Mesenchymal stem cell (in vitro differentiated cells and primary cell): ENCODE data around the gene DCTN2.

Experiments used
- DNase-seq: peaks from one replicate; pipeline ENCODE4 v3.0.0-alpha.2; 2013
- H2AFZ ChIP-seq: one replicate; pipeline ENCODE4 v1.6.1; 2013; ENCODE audit warnings: low read depth, mild to moderate bottlenecking, control low read depth, inconsistent platforms, low read length, moderate library complexity
- H2AK5ac ChIP-seq: 2 replicates; pipeline ENCODE4 v1.6.1; 2013; ENCODE audit warnings: low read length, moderate library complexity, mild to moderate bottlenecking, inconsistent platforms; ENCODE audit not compliant: severe bottlenecking
- H2BK120ac ChIP-seq: one replicate; pipeline ENCODE4 v1.6.1; 2013; ENCODE audit warnings: low read depth, mild to moderate bottlenecking, inconsistent platforms, low read length, moderate library complexity
- H2BK12ac ChIP-seq, 2 experiments: one replicate each; pipeline ENCODE4 v1.6.1; 2013; ENCODE audit warnings: inconsistent platforms in 2 of 2, low read length in 2 of 2, mild to moderate bottlenecking in 2 of 2, moderate library complexity in 2 of 2, control low read depth in 1 of 2
- H2BK15ac ChIP-seq: one replicate; pipeline ENCODE4 v1.6.1; 2013; ENCODE audit warnings: mild to moderate bottlenecking, low read depth, inconsistent platforms; ENCODE audit not compliant: poor library complexity, severe bottlenecking
- H2BK5ac ChIP-seq: 2 replicates; pipeline ENCODE4 v1.6.1; 2013; ENCODE audit warnings: low read depth, mild to moderate bottlenecking, low read length, control low read depth, inconsistent platforms; ENCODE audit not compliant: poor library complexity, severe bottlenecking
- H3K14ac ChIP-seq, 2 experiments: one replicate each; pipeline ENCODE4 v1.6.1; 2013; ENCODE audit warnings: inconsistent platforms in 2 of 2, low read length in 2 of 2, control low read depth in 1 of 2, mild to moderate bottlenecking in 1 of 2, moderate library complexity in 1 of 2
- H3K18ac ChIP-seq, 2 experiments: one replicate each; pipeline ENCODE4 v1.6.1; 2013; ENCODE audit warnings: inconsistent platforms in 2 of 2, low read length in 2 of 2, control low read depth in 1 of 2, low read depth in 1 of 2, mild to moderate bottlenecking in 1 of 2
- H3K23ac ChIP-seq, 2 experiments: one replicate each; pipeline ENCODE4 v1.6.1; 2013; ENCODE audit warnings: inconsistent platforms in 2 of 2, low read length in 2 of 2, mild to moderate bottlenecking in 2 of 2, moderate library complexity in 2 of 2, control low read depth in 1 of 2
- H3K27ac ChIP-seq: 2 replicates; pipeline ENCODE4 v1.5.1; 2013; ENCODE audit warnings: mild to moderate bottlenecking, moderate library complexity, low read length, control low read depth, inconsistent platforms; ENCODE audit not compliant: poor library complexity, severe bottlenecking
- H3K27me3 ChIP-seq, 2 experiments: 2 replicates each; pipeline versions ENCODE4 v1.6.1 to v1.7.0; 2013; ENCODE audit warnings: low read length in 2 of 2, mild to moderate bottlenecking in 2 of 2, moderate library complexity in 2 of 2, control low read depth in 1 of 2, inconsistent platforms in 1 of 2; ENCODE audit not compliant: control insufficient read depth in 1 of 2, insufficient read depth in 1 of 2
- H3K36me3 ChIP-seq, 2 experiments: 2 replicates each; pipeline versions ENCODE4 v1.6.1 to v1.7.0; 2013; ENCODE audit warnings: low read length in 2 of 2, control low read depth in 1 of 2, inconsistent platforms in 1 of 2, low read depth in 1 of 2, mild to moderate bottlenecking in 1 of 2; ENCODE audit not compliant: insufficient read depth in 2 of 2, control insufficient read depth in 1 of 2
- H3K4ac ChIP-seq, 2 experiments: one replicate each; pipeline ENCODE4 v1.6.1; 2013; ENCODE audit warnings: inconsistent platforms in 2 of 2, low read length in 2 of 2, mild to moderate bottlenecking in 2 of 2, moderate library complexity in 2 of 2, control low read depth in 1 of 2, low read depth in 1 of 2
- H3K4me1 ChIP-seq: 2 replicates; pipeline ENCODE4 v1.6.1; 2013; ENCODE audit warnings: low read depth, low read length, control low read depth; ENCODE audit not compliant: control insufficient read depth, insufficient read depth
- H3K4me2 ChIP-seq: 2 replicates; pipeline ENCODE4 v1.6.1; 2013; ENCODE audit warnings: low read length, mild to moderate bottlenecking, inconsistent platforms; ENCODE audit not compliant: poor library complexity, severe bottlenecking
- H3K4me3 ChIP-seq, 2 experiments: 2 replicates each; pipeline versions ENCODE4 v1.5.1 to v1.7.0; 2013; ENCODE audit warnings: low read length in 2 of 2, mild to moderate bottlenecking in 2 of 2, control low read depth in 1 of 2, low read depth in 1 of 2; ENCODE audit not compliant: insufficient read depth in 1 of 2
- H3K79me1 ChIP-seq: replicated peaks from 2 replicates; pipeline ENCODE4 v1.6.1; 2013; ENCODE audit warnings: mild to moderate bottlenecking, control low read depth, low read length, inconsistent platforms; ENCODE audit not compliant: poor library complexity, severe bottlenecking
- H3K9ac ChIP-seq: 2 replicates; pipeline ENCODE4 v1.7.0; 2013; ENCODE audit warnings: mild to moderate bottlenecking, low read length, moderate library complexity
- H3K9me3 ChIP-seq: 2 replicates; pipeline ENCODE4 v1.7.0; 2013; ENCODE audit warnings: mild to moderate bottlenecking, low read length; ENCODE audit not compliant: control insufficient read depth
- H4K8ac ChIP-seq: one replicate; pipeline ENCODE4 v1.6.1; 2013; ENCODE audit warnings: inconsistent platforms, mild to moderate bottlenecking, low read length, moderate library complexity
- H4K91ac ChIP-seq: one replicate; pipeline ENCODE4 v1.6.1; 2013; ENCODE audit warnings: mild to moderate bottlenecking, low read length, inconsistent platforms
- WGBS: methylation state at CpG from one replicate; pipeline ENCODE4 v1.1.7; 2013; ENCODE audit warnings: mixed read lengths; 5-methylcytosine and 5-hydroxymethylcytosine counted together
- small RNA-seq: library from polyadenylated mRNA; stranded (forward); fragments of <200 nt; extraction: miRNeasy Mini kit (QIAGEN cat#:217004); gene quantifications from one replicate; pipeline ENCODE3, GENCODE V24; 2013; ENCODE audit warnings: low read depth

The DCTN2 gene

GRCh38 chr12:57481671-57482070 is 65.3 kb downstream of the DCTN2 start:
- Histone ChIP-seq H3K23ac (no peak overlapping the region), H2BK120ac (no peak overlapping the region), H4K8ac (no peak overlapping the region), H4K91ac (no peak overlapping the region), H3K27me3 (peaks cover 13 to 50% of the 10 kb centered on the region in 2 experiments), H2AK5ac (no peak overlapping the region), H2BK15ac (no peak overlapping the region), H2AFZ (no peak overlapping the region), H2BK5ac (no peak overlapping the region), H3K9ac (no peak overlapping the region), H3K79me1 (no peaks in the 10 kb centered on the region), H3K18ac (no peak overlapping the region), H3K4me3 (no peak overlapping the region), H3K14ac (no peak overlapping the region), H3K36me3 (no peaks in the 10 kb centered on the region), H3K9me3 (no peaks in the 10 kb centered on the region), H2BK12ac (no peak overlapping the region), H3K27ac (no peak overlapping the region), H3K4me1 (peaks cover 3% of the 10 kb centered on the region), H3K4me2 (no peak overlapping the region), H3K4ac (no peak overlapping the region)
- 86% methylated on average over 1 of the region's 1 CpG for WGBS
- DNase-seq = no peak

Small RNAs within 50 kb of the gene (small RNA-seq; reads per million reads assigned to genes)
- 1.2 reads per million for gene MIR616
